GM12891 (cell line): ENCODE data around the gene GPR37L1.

Experiments
- POLR2A ChIP-seq: IDR thresholded peaks from 2 replicates; pipeline ENCODE4 v1.6.1; 2011; ENCODE audit warnings: low read depth, low read length, control low read depth
- TAF1 ChIP-seq: IDR thresholded peaks from 2 replicates; pipeline ENCODE4 v1.6.1; 2011; ENCODE audit warnings: low read depth, low read length, control low read depth

- no peak for TF ChIP-seq TAF1
- no peak for TF ChIP-seq POLR2A
Observed at GRCh38 chr1:202125611-202126010, 2.9 kb downstream of the GPR37L1 start.
